Neuronal stem cell (in vitro differentiated cells): Measurements from ENCODE around the gene TEX19.

Experiments
- DNase-seq: peaks from one replicate; pipeline ENCODE4 v3.0.0-alpha.2; 2013; ENCODE audit warnings: low spot score
- H2AFZ ChIP-seq: one replicate; pipeline ENCODE4 v1.6.1; 2013; ENCODE audit warnings: mild to moderate bottlenecking, low read length, inconsistent platforms
- H2AK5ac ChIP-seq: 2 replicates; pipeline ENCODE4 v1.6.1; 2013; ENCODE audit warnings: low read depth, mild to moderate bottlenecking, inconsistent platforms, low read length, moderate library complexity, mixed read lengths
- H2BK120ac ChIP-seq: 2 replicates; pipeline ENCODE4 v1.6.1; 2013; ENCODE audit warnings: low read depth, mild to moderate bottlenecking, inconsistent platforms, low read length, moderate library complexity, mixed read lengths
- H2BK12ac ChIP-seq: one replicate; pipeline ENCODE4 v1.6.1; 2013; ENCODE audit warnings: low read length, inconsistent platforms
- H2BK15ac ChIP-seq: 2 replicates; pipeline ENCODE4 v1.6.1; 2013; ENCODE audit warnings: mild to moderate bottlenecking, low read length, inconsistent platforms, mixed read lengths
- H2BK5ac ChIP-seq: one replicate; pipeline ENCODE4 v1.6.1; 2013; ENCODE audit warnings: inconsistent platforms, mild to moderate bottlenecking, low read length, moderate library complexity
- H3K14ac ChIP-seq: one replicate; pipeline ENCODE4 v1.6.1; 2013; ENCODE audit warnings: low read length, inconsistent platforms
- H3K18ac ChIP-seq: 2 replicates; pipeline ENCODE4 v1.6.1; 2013; ENCODE audit warnings: low read length, inconsistent platforms
- H3K23ac ChIP-seq: 2 replicates; pipeline ENCODE4 v1.6.1; 2013; ENCODE audit warnings: low read depth, mild to moderate bottlenecking, mixed read lengths, low read length, inconsistent platforms; ENCODE audit not compliant: poor library complexity
- H3K27ac ChIP-seq: replicated peaks from 3 replicates; pipeline ENCODE4 v1.5.1; 2013; ENCODE audit warnings: low read length, inconsistent platforms
- H3K27me3 ChIP-seq, 3 experiments: 2 replicates each; pipeline ENCODE4 v1.6.1; 2013; ENCODE audit warnings: low read length in 3 of 3, mild to moderate bottlenecking in 2 of 3, inconsistent platforms in 1 of 3, low read depth in 1 of 3, mixed read lengths in 1 of 3, moderate library complexity in 1 of 3; ENCODE audit not compliant: control insufficient read depth in 3 of 3, insufficient read depth in 3 of 3
- H3K36me3 ChIP-seq, 2 donors: replicated peaks in 1 of 2; 2 replicates each; pipeline ENCODE4 v1.6.1; 2013; ENCODE audit warnings: low read length in 2 of 2; ENCODE audit not compliant: control insufficient read depth in 2 of 2, insufficient read depth in 2 of 2
- H3K4ac ChIP-seq: 2 replicates; pipeline ENCODE4 v1.6.1; 2013; ENCODE audit warnings: inconsistent platforms, mild to moderate bottlenecking, low read length, moderate library complexity
- H3K4me1 ChIP-seq, 2 donors: 1 replicate in 1 of 2; 2 replicates in 1 of 2; pipeline ENCODE4 v1.6.1; 2013; ENCODE audit warnings: low read length in 2 of 2, low read depth in 1 of 2; ENCODE audit not compliant: control insufficient read depth in 2 of 2, insufficient read depth in 1 of 2
- H3K4me2 ChIP-seq: one replicate; pipeline ENCODE4 v1.6.1; 2013; ENCODE audit warnings: mild to moderate bottlenecking, low read length, inconsistent platforms; ENCODE audit not compliant: insufficient read depth, poor library complexity, severe bottlenecking
- H3K4me3 ChIP-seq, 2 donors: 2 replicates each; pipeline ENCODE4 v1.5.1; 2013; ENCODE audit warnings: low read length in 2 of 2, mild to moderate bottlenecking in 2 of 2, inconsistent platforms in 1 of 2, moderate library complexity in 1 of 2
- H3K79me1 ChIP-seq: one replicate; pipeline ENCODE4 v1.6.1; 2013; ENCODE audit warnings: low read depth, mild to moderate bottlenecking, inconsistent platforms, low read length, moderate library complexity
- H3K9ac ChIP-seq: one replicate; pipeline ENCODE4 v1.6.1; 2013; ENCODE audit warnings: mild to moderate bottlenecking, low read depth, low read length, inconsistent platforms; ENCODE audit not compliant: poor library complexity
- H3K9me3 ChIP-seq, 2 donors: replicated peaks in 1 of 2; 2 replicates each; pipeline versions ENCODE3 to v1.6.1; 2013; ENCODE audit warnings: low read length in 2 of 2, mild to moderate bottlenecking in 2 of 2, inconsistent platforms in 1 of 2, low read depth in 1 of 2, mixed read lengths in 1 of 2, moderate library complexity in 1 of 2; ENCODE audit not compliant: control insufficient read depth in 2 of 2, insufficient read depth in 1 of 2
- H4K8ac ChIP-seq: one replicate; pipeline ENCODE4 v1.6.1; 2013; ENCODE audit warnings: low read depth, mild to moderate bottlenecking, inconsistent platforms, low read length, moderate library complexity
- H4K91ac ChIP-seq: one replicate; pipeline ENCODE4 v1.6.1; 2013; ENCODE audit warnings: low read length, low read depth, mild to moderate bottlenecking, inconsistent platforms; ENCODE audit not compliant: poor library complexity
- WGBS, 2 donors: extraction: QIAGEN DNeasy Blood & Tissue Kit; methylation state at CpG; one replicate each; pipeline ENCODE4 v1.1.7; 2013; ENCODE audit warnings: missing lambda C conversion rate in 2 of 2, mixed read lengths in 1 of 2; ENCODE audit not compliant: insufficient read length in 2 of 2, insufficient replicate concordance in 1 of 2; ENCODE audit errors: extremely low coverage in 2 of 2; 5-methylcytosine and 5-hydroxymethylcytosine counted together

The TEX19 gene

GRCh38 chr17:82333279-82334171, 25.5 kb upstream of the TEX19 start, which contains the start of gene SECTM1:
Gene SECTM1, minus strand, starts transcription at chr17:82333766. Its CDS starts 6,526 bp downstream, at chr17:82327240.
- H3K27me3 ChIP-seq: peaks cover 16 to 81% (median 43%) of the 10 kb centered on the region in 3 experiments
- H3K23ac ChIP-seq: peak within 1 kb of the TSS; percentile 90

DNA sequence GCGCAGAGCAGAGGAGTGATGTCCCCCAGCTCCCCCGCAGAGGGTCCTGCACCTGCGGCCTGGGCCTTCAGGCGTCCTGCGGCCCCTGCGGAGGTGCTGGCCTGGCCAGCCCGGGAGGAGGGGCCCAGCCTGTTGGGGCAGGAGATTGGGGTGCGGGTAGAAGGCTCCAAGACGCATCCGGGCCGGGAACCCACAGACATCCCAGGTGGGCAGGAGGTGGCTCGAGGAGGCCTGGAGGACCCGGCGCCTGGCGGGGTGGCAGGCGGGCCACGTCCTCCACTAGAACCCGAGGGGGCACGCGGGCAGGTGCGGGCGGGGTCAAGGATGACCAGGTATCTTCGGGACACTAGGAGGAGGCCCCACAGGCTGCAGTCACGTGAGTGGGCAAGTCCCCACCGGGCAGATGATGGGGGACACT, 24.8 kb upstream of the TEX19 start:
- Histone ChIP-seq H2BK15ac (peak overlapping the region; percentile 94), H3K9ac (peak overlapping the region; percentile 30), H3K4me2 (no peak overlapping the region), H3K4me3 (no peak overlapping the region), H3K4me1 (peaks cover 22 to 24% of the 10 kb centered on the region in 2 donors), H3K79me1 (peaks cover 4% of the 10 kb centered on the region), H2BK5ac (peak overlapping the region; percentile 13), H3K27ac (no peak overlapping the region), H4K8ac (peak overlapping the region; percentile 6), H3K4ac (no peak overlapping the region), H2BK12ac (peak overlapping the region; percentile 94), H3K36me3 (no peaks in the 10 kb centered on the region), H2AK5ac (peak overlapping the region; percentile 72), H3K9me3 (peaks cover 0 to 2% of the 10 kb centered on the region in 2 donors), H2AFZ (no peak overlapping the region), H4K91ac (no peak overlapping the region), H3K23ac (no peak overlapping the region), H2BK120ac (no peak overlapping the region), H3K14ac (no peak overlapping the region), H3K18ac (peak overlapping the region; percentile 64), H3K27me3 (peaks cover 16 to 74% (median 43%) of the 10 kb centered on the region in 3 experiments)
- no CpG with 5 or more reads among the region's 25 CpGs for WGBS, 2 donors
- no peak for DNase-seq

More at GRCh38 chr17:82333279-82334171, 25.5 kb upstream of the TEX19 start, which contains the start of gene SECTM1:
- Histone ChIP-seq H3K4me3 (peak within 1 kb of the TSS in 1 of 2 donors; percentile 55), H3K36me3 (no peaks in the 10 kb centered on the region), H3K27ac (no peak within 1 kb of the TSS), H2AK5ac (peak within 1 kb of the TSS; percentile 88), H4K91ac (peak within 1 kb of the TSS; percentile 38), H3K14ac (peak within 1 kb of the TSS; percentile 100), H3K4ac (peak within 1 kb of the TSS; percentile 77), H3K4me1 (peaks cover 17 to 22% of the 10 kb centered on the region in 2 donors), H2BK120ac (peak within 1 kb of the TSS; percentile 47), H3K9ac (peak within 1 kb of the TSS; percentile 91), H2AFZ (peak within 1 kb of the TSS; percentile 3), H2BK5ac (peak within 1 kb of the TSS; percentile 53), H3K9me3 (peaks cover 0 to 2% of the 10 kb centered on the region in 2 donors), H3K18ac (peak within 1 kb of the TSS; percentile 91), H4K8ac (peak within 1 kb of the TSS; percentile 43), H3K79me1 (peaks cover 4% of the 10 kb centered on the region), H2BK15ac (peak within 1 kb of the TSS; percentile 94), H3K4me2 (peak within 1 kb of the TSS; percentile 77), H2BK12ac (peak within 1 kb of the TSS; percentile 94)
- DNase-seq: no peak
- no CpG with 5 or more reads among the region's 90 CpGs for WGBS, 2 donors

- H3K79me1 ChIP-seq: peaks cover 4% of the 10 kb centered on the region
- H2AK5ac ChIP-seq: peak overlapping the region; percentile 72
- DNase-seq: no peak
- H3K27me3 ChIP-seq: peaks cover 16 to 68% (median 45%) of the 10 kb centered on the region in 3 experiments
- H4K8ac ChIP-seq: no peak overlapping the region
- H2BK15ac ChIP-seq: no peak overlapping the region
- no peaks in the 10 kb centered on the region for H3K36me3 ChIP-seq
- H3K27ac ChIP-seq: no peak overlapping the region
- peak overlapping the region; percentile 64 for H3K18ac ChIP-seq
- H3K9ac ChIP-seq: no peak overlapping the region
- H3K4me1 ChIP-seq: peaks cover 23 to 28% of the 10 kb centered on the region in 2 donors
- H3K23ac ChIP-seq: no peak overlapping the region
- H2BK120ac ChIP-seq: no peak overlapping the region
- H3K14ac ChIP-seq: no peak overlapping the region
- H2AFZ ChIP-seq: no peak overlapping the region
- no peak overlapping the region for H2BK5ac ChIP-seq
- no peak overlapping the region for H3K4me3 ChIP-seq
- peak overlapping the region; percentile 94 for H2BK12ac ChIP-seq
- WGBS, 2 donors: no CpG with 5 or more reads among the region's 16 CpGs
- H3K4me2 ChIP-seq: no peak overlapping the region
- H4K91ac ChIP-seq: no peak overlapping the region
- H3K4ac ChIP-seq: no peak overlapping the region
- H3K9me3 ChIP-seq: peaks cover 0 to 2% of the 10 kb centered on the region in 2 donors
These were observed 24.2 kb upstream of the TEX19 start for GRCh38 chr17:82334622-82335394.
